Activated CD4-positive, alpha-beta memory T cell treated with anti-CD3 and anti-CD28 coated beads for 36 hours (primary cell): Measurements from ENCODE around the gene CHRNA9. TPM values are rescaled to one million over a fixed set of nuclear protein-coding genes. Genes with fewer than 3 reads are reported as not detected.

ENCODE experiments used
- CTCF ChIA-PET: fragments of 350-600 bp; sonication (Branson Sonifier 250); formaldehyde crosslinking; loops from one replicate; lab custom pipeline; 2021; ENCODE audit warnings: antibody characterized with exemption, inconsistent platforms; lab: Charles Lee
- POLR2A ChIA-PET: fragments of 350-600 bp; sonication (Branson Sonifier 250); formaldehyde crosslinking; loops from one replicate; lab custom pipeline; 2021; ENCODE audit warnings: antibody characterized with exemption; lab: Charles Lee
- DNase-seq: peaks from one replicate; pipeline ENCODE4 v3.0.0-alpha.2; 2020
- H3K27ac Mint-ChIP-seq: one replicate; pipeline ENCODE4 v1.8.0; 2021; ENCODE audit warnings: mixed read lengths
- H3K27me3 Mint-ChIP-seq: one replicate; pipeline ENCODE4 v1.8.0; 2021; ENCODE audit warnings: mixed read lengths
- H3K36me3 Mint-ChIP-seq: one replicate; pipeline ENCODE4 v1.8.0; 2021; ENCODE audit warnings: mixed read lengths
- H3K4me1 Mint-ChIP-seq: one replicate; pipeline ENCODE4 v1.8.0; 2021; ENCODE audit warnings: low read depth, mixed read lengths
- H3K4me3 Mint-ChIP-seq: one replicate; pipeline ENCODE4 v1.8.0; 2021; ENCODE audit warnings: mild to moderate bottlenecking, mixed read lengths
- H3K9me3 Mint-ChIP-seq: one replicate; pipeline ENCODE4 v1.8.0; 2021; ENCODE audit warnings: mixed read lengths
- intact Hi-C: fragments of 100-400 bp; cut with micrococcal nuclease; formaldehyde crosslinking; loops from one replicate; pipeline ENCODE4 v1.15.1; 2023
- total RNA-seq, 2 experiments: library from RNA; stranded (reverse); gene quantifications; one replicate each; pipeline ENCODE4 v1.2.3, GENCODE V29; 2021

The CHRNA9 gene
- total RNA-seq, 2 experiments from 2014 or later = 0.10 to 0.17 TPM

GRCh38 chr4:40394236-40394635 lies 59.1 kb downstream of the CHRNA9 start:
- intact Hi-C loops = no loop called here
- H3K27ac Mint-ChIP-seq = no peak overlapping the region
- DNase-seq = no peak
- H3K27me3 Mint-ChIP-seq = no peaks in the 10 kb centered on the region
- H3K9me3 Mint-ChIP-seq = no peaks in the 10 kb centered on the region
- no peak overlapping the region for H3K4me3 Mint-ChIP-seq
- no peaks in the 10 kb centered on the region for H3K4me1 Mint-ChIP-seq
- no peaks in the 10 kb centered on the region for H3K36me3 Mint-ChIP-seq
- ChIA-PET POLR2A (no interaction called here), CTCF (no interaction called here)

- no peaks in the 10 kb centered on the region for H3K27me3 Mint-ChIP-seq
- CTCF ChIA-PET = no interaction called here
- no peak overlapping the region for H3K27ac Mint-ChIP-seq
- no peak for DNase-seq
- H3K4me3 Mint-ChIP-seq = no peak overlapping the region
- H3K4me1 Mint-ChIP-seq = no peaks in the 10 kb centered on the region
- intact Hi-C loops = no loop called here
- H3K36me3 Mint-ChIP-seq = no peaks in the 10 kb centered on the region
- no peaks in the 10 kb centered on the region for H3K9me3 Mint-ChIP-seq
- POLR2A ChIA-PET = no interaction called here
Measured at GRCh38 chr4:40395166-40395900, 60.2 kb downstream of the CHRNA9 start.

- Mint-ChIP-seq H3K27me3 (no peaks in the 10 kb centered on the region), H3K9me3 (no peaks in the 10 kb centered on the region), H3K27ac (no peak overlapping the region), H3K4me3 (no peak overlapping the region), H3K36me3 (no peaks in the 10 kb centered on the region), H3K4me1 (no peaks in the 10 kb centered on the region)
- CTCF ChIA-PET = no interaction called here
- DNase-seq = no peak
- POLR2A ChIA-PET = no interaction called here
- intact Hi-C loops = no loop called here
Measured at GRCh38 chr4:40395908-40396793, 61.0 kb downstream of the CHRNA9 start.

GRCh38 chr4:40399578-40399977 lies 64.4 kb downstream of the CHRNA9 start:
- ChIA-PET CTCF (interaction anchor here (0.6 kb wide), 1 partner anchor 34 kb away, joined by 4 read pairs; no protein-coding TSS in a partner anchor), POLR2A (no interaction called here)
- H3K27me3 Mint-ChIP-seq = no peaks in the 10 kb centered on the region
- H3K36me3 Mint-ChIP-seq = no peaks in the 10 kb centered on the region
- no peaks in the 10 kb centered on the region for H3K9me3 Mint-ChIP-seq
- no peak overlapping the region for H3K27ac Mint-ChIP-seq
- no peaks in the 10 kb centered on the region for H3K4me1 Mint-ChIP-seq
- DNase-seq = no peak
- intact Hi-C loops = no loop called here
- no peak overlapping the region for H3K4me3 Mint-ChIP-seq

GRCh38 chr4:40401096-40401495 lies 66.0 kb downstream of the CHRNA9 start:
- Mint-ChIP-seq H3K4me3 (no peak overlapping the region), H3K27me3 (no peaks in the 10 kb centered on the region), H3K27ac (no peak overlapping the region), H3K4me1 (no peaks in the 10 kb centered on the region), H3K36me3 (peaks cover 1% of the 10 kb centered on the region), H3K9me3 (peaks cover under 1% of the 10 kb centered on the region)
- DNase-seq = no peak
- intact Hi-C loops = no loop called here
- ChIA-PET POLR2A (no interaction called here), CTCF (no interaction called here)

GRCh38 chr4:40401631-40402030 lies 66.5 kb downstream of the CHRNA9 start:
- Mint-ChIP-seq H3K4me3 (no peak overlapping the region), H3K36me3 (peaks cover 4% of the 10 kb centered on the region), H3K27ac (no peak overlapping the region), H3K4me1 (no peaks in the 10 kb centered on the region), H3K27me3 (no peaks in the 10 kb centered on the region), H3K9me3 (peaks cover 6% of the 10 kb centered on the region)
- POLR2A ChIA-PET = no interaction called here
- no peak for DNase-seq
- intact Hi-C loops = no loop called here
- CTCF ChIA-PET = no interaction called here

- intact Hi-C loops = no loop called here
- Mint-ChIP-seq H3K9me3 (peaks cover 14% of the 10 kb centered on the region), H3K27me3 (peaks cover 3% of the 10 kb centered on the region), H3K4me3 (no peak overlapping the region), H3K27ac (no peak overlapping the region), H3K4me1 (no peaks in the 10 kb centered on the region), H3K36me3 (peaks cover 6% of the 10 kb centered on the region)
- no peak for DNase-seq
- POLR2A ChIA-PET = no interaction called here
- CTCF ChIA-PET = no interaction called here
Measured at GRCh38 chr4:40402556-40402955, 67.4 kb downstream of the CHRNA9 start.

- no peak overlapping the region for H3K4me3 Mint-ChIP-seq
- DNase-seq = no peak
- CTCF ChIA-PET = no interaction called here
- no peaks in the 10 kb centered on the region for H3K4me1 Mint-ChIP-seq
- H3K27me3 Mint-ChIP-seq = peaks cover 3% of the 10 kb centered on the region
- peaks cover 17% of the 10 kb centered on the region for H3K9me3 Mint-ChIP-seq
- no peak overlapping the region for H3K27ac Mint-ChIP-seq
- intact Hi-C loops = no loop called here
- POLR2A ChIA-PET = no interaction called here
- peaks cover 9% of the 10 kb centered on the region for H3K36me3 Mint-ChIP-seq
Measured at GRCh38 chr4:40403081-40403480, 67.9 kb downstream of the CHRNA9 start.

Other genes starting within 250 kb of the CHRNA9 start
- gene RHOH, start 138.3 kb upstream of the CHRNA9 start, total RNA-seq = 10 to 100 TPM; 97.5 to 98.6 TPM